Measurements from ENCODE around the gene SPC25.

DNA sequence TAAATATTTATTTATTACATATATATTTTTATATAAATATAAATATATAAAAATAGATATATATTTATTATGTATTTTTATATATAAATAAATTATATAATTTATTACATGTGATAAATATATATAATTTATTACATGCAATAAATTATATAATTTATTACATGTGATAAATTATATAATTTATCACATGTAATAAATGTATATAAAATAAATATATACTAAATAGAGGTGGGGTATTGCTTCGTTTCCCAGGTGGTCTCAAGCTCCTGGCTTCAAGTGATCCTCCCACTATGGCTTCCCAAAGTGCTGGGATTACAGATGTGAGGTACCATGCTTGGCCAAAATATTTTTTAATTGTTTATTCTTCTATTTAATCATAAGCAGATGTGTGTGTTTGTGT, 7.2 kb upstream of the SPC25 start:
- TF ChIP-seq RAD21 (IDR thresholded peaks at IDR 0.05) (no peak), JUND (IDR thresholded peaks at IDR 0.05) (no peak), RXRA (IDR thresholded peaks at IDR 0.05) (no peak)
- TF ChIP-seq, protein P1, sequence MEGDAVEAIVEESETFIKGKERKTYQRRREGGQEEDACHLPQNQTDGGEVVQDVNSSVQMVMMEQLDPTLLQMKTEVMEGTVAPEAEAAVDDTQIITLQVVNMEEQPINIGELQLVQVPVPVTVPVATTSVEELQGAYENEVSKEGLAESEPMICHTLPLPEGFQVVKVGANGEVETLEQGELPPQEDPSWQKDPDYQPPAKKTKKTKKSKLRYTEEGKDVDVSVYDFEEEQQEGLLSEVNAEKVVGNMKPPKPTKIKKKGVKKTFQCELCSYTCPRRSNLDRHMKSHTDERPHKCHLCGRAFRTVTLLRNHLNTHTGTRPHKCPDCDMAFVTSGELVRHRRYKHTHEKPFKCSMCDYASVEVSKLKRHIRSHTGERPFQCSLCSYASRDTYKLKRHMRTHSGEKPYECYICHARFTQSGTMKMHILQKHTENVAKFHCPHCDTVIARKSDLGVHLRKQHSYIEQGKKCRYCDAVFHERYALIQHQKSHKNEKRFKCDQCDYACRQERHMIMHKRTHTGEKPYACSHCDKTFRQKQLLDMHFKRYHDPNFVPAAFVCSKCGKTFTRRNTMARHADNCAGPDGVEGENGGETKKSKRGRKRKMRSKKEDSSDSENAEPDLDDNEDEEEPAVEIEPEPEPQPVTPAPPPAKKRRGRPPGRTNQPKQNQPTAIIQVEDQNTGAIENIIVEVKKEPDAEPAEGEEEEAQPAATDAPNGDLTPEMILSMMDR (IDR thresholded peaks at IDR 0.05; ENCODE audit: low read depth, low read length, missing input control) = no peak
